HepG2 (cell line): ENCODE measurements around the gene GZF1. TPM values are rescaled to one million over a fixed set of nuclear protein-coding genes. Genes with fewer than 3 reads are reported as not detected.

Source experiments
- ATAC-seq: fragments of 200-7000 bp; cut with Tn5 transposase; 3 replicates; pipeline ENCODE4 v1.9.1; 2020; ENCODE audit warnings: mild to moderate bottlenecking, moderate library complexity
- BruUV-seq: library from RNA; stranded (reverse); fragments of 400-500 nt; replicated peaks from 2 replicates; lab custom pipeline; 2021; lab: Mats Ljungman, UMichigan
- CTCF ChIA-PET: fragments of 300-600 bp; formaldehyde crosslinking; extraction: SDS; loops from one replicate; lab custom pipeline; 2021; ENCODE audit warnings: low total read pairs, inconsistent platforms, low intra/inter-chr PET ratio; lab: Yijun Ruan, JAX
- POLR2A ChIA-PET: fragments of 350-600 bp; sonication (Branson Sonifier 250); formaldehyde crosslinking; loops from one replicate; lab custom pipeline; 2020; ENCODE audit warnings: antibody characterized with exemption, inconsistent platforms; lab: Yijun Ruan, JAX
- DNase-seq: peaks from one replicate; pipeline ENCODE4 v3.0.0-alpha.2; 2015; ENCODE audit warnings: low spot score
- FAIRE-seq: peaks from 3 replicates; lab custom pipeline; 2011; peaks lifted over from hg19 to GRCh38; lab: Jason Lieb, UNC
- H2AFZ ChIP-seq: one replicate; pipeline ENCODE4 v1.6.1; 2011; ENCODE audit warnings: low read length, inconsistent platforms
- H3K27ac ChIP-seq: fragments of 300-600 bp; 3 replicates; pipeline ENCODE4 v1.8.0; 2011; ENCODE audit warnings: mixed run types, mild to moderate bottlenecking, mixed read lengths, low read length, inconsistent platforms; ENCODE audit not compliant: insufficient read depth; ENCODE audit errors: extremely low read length
- H3K27me3 ChIP-seq, 2 experiments: fragments of 200-600 bp in 1 of 2; 2 replicates in 1 of 2; 3 replicates in 1 of 2; pipeline versions ENCODE4 v1.6.0 to v1.8.0; 2011; ENCODE audit warnings: low read length in 2 of 2, mild to moderate bottlenecking in 2 of 2, moderate library complexity in 2 of 2, inconsistent platforms in 1 of 2; ENCODE audit not compliant: insufficient read depth in 2 of 2, control insufficient read depth in 1 of 2
- H3K36me3 ChIP-seq, 2 experiments: fragments of 200-600 bp in 1 of 2; replicated peaks in 1 of 2; 2 replicates in 1 of 2; 3 replicates in 1 of 2; pipeline versions ENCODE4 v1.5.1 to v1.8.0; 2011; ENCODE audit warnings: low read length in 2 of 2, inconsistent platforms in 1 of 2; ENCODE audit not compliant: insufficient read depth in 2 of 2, control insufficient read depth in 1 of 2
- H3K4me1 ChIP-seq: 2 replicates; pipeline ENCODE4 v1.5.1; 2012; ENCODE audit warnings: low read length, inconsistent platforms; ENCODE audit not compliant: insufficient read depth
- H3K4me2 ChIP-seq: 2 replicates; pipeline ENCODE4 v1.6.0; 2011; ENCODE audit warnings: low read depth, low read length, inconsistent platforms
- H3K4me3 ChIP-seq, 3 experiments: fragments of 200-600 bp in 1 of 3; sonication (generic), shearing (Covaris generic) in 1 of 3; replicated peaks in 1 of 3; 2 replicates each; pipeline ENCODE4 v1.5.1; 2011 to 2016; ENCODE audit warnings: low read length in 3 of 3, inconsistent platforms in 2 of 3, low read depth in 2 of 3, mild to moderate bottlenecking in 2 of 3, control low read depth in 1 of 3, mixed read lengths in 1 of 3; ENCODE audit not compliant: insufficient read depth in 1 of 3
- H3K79me2 ChIP-seq: one replicate; pipeline ENCODE4 v1.6.1; 2011; ENCODE audit warnings: low read length, inconsistent platforms; ENCODE audit not compliant: insufficient read depth
- H3K9ac ChIP-seq: 2 replicates; pipeline ENCODE4 v1.6.0; 2011; ENCODE audit warnings: mild to moderate bottlenecking, low read depth, low read length, inconsistent platforms; ENCODE audit not compliant: insufficient read depth
- H3K9me3 ChIP-seq: 2 replicates; pipeline ENCODE4 v1.5.1; 2012; ENCODE audit warnings: mild to moderate bottlenecking, low read length
- H4K20me1 ChIP-seq: 2 replicates; pipeline ENCODE4 v1.6.0; 2011; ENCODE audit warnings: inconsistent platforms, mild to moderate bottlenecking, low read length, moderate library complexity; ENCODE audit not compliant: insufficient read depth
- DNMT3B ChIP-seq: conservative IDR thresholded peaks from 2 replicates; pipeline ENCODE4 v1.6.1; 2016; ENCODE audit warnings: missing biosample characterization, control low read depth
- HMGXB4 ChIP-seq, 2 experiments: sonication (generic) in 1 of 2; formaldehyde crosslinking in 1 of 2; IDR thresholded peaks; 2 replicates each; pipeline versions ENCODE4 v1.4.0 to v1.6.1; 2018 to 2020; ENCODE audit warnings: missing genetic modification reagents in 2 of 2, borderline replicate concordance in 1 of 2, low read depth in 1 of 2, mild to moderate bottlenecking in 1 of 2, missing biosample characterization in 1 of 2
- HNRNPK ChIP-seq: fragments of 200-400 bp; formaldehyde crosslinking; IDR thresholded peaks from 2 replicates; pipeline ENCODE4 v1.6.1; 2018; ENCODE audit warnings: low read length, low read depth, moderate library complexity, mild to moderate bottlenecking; ENCODE audit not compliant: poor library complexity, severe bottlenecking
- JUN ChIP-seq: sonication (generic); formaldehyde crosslinking; IDR thresholded peaks from 2 replicates; pipeline ENCODE4 v1.4.0; 2020; ENCODE audit warnings: mild to moderate bottlenecking, missing genetic modification reagents
- KLF13 ChIP-seq: sonication (generic); formaldehyde crosslinking; IDR thresholded peaks from 2 replicates; pipeline ENCODE4 v1.4.0; 2020; ENCODE audit warnings: mild to moderate bottlenecking, missing genetic modification reagents
- MNT ChIP-seq: fragments of 450-650 bp; IDR thresholded peaks from 2 replicates; pipeline ENCODE4 v1.6.1; 2016
- ZNF180 ChIP-seq: sonication (generic); formaldehyde crosslinking; IDR thresholded peaks from 2 replicates; pipeline ENCODE4 v1.4.0; 2020; ENCODE audit warnings: low read depth, missing genetic modification reagents, borderline replicate concordance
- in situ Hi-C: cut with HindIII; loops from 2 replicates; pipeline ENCODE4 v1.10.0; 2017; ENCODE audit warnings: low pct_unique_long_range_greater_than_20kb; ENCODE audit not compliant: extremely low pct_ligation_motif_present
- intact Hi-C: fragments of 100-400 bp; cut with micrococcal nuclease; formaldehyde crosslinking; loops from one replicate; pipeline ENCODE4 v1.10.0; 2022; ENCODE audit not compliant: unreplicated experiment
- polyA plus RNA-seq, 8 experiments: library from polyadenylated mRNA; depleted of rRNA in 3 of 8; stranded (reverse) in 7 of 8; unstranded in 1 of 8; fragments of >200 nt; fragmentation: Illumina TruSeq in 4 of 8; extraction: Trizol in 4 of 8; gene quantifications; 2 replicates each; pipeline versions ENCODE4 v1.2.1 to v1.2.3, GENCODE V29; 2011 to 2016; ENCODE audit warnings: low read depth in 4 of 8, missing spikeins in 1 of 8, mixed read lengths in 1 of 8; ENCODE audit not compliant: insufficient read depth in 1 of 8
- total RNA-seq, 5 experiments: library from RNA; depleted of rRNA; stranded (reverse); fragments of >200 nt; fragmentation: Illumina TruSeq; extraction: Trizol; gene quantifications; 2 replicates each; pipeline ENCODE4 v1.2.3, GENCODE V29; 2016; ENCODE audit warnings: low read depth in 1 of 5
- TF ChIP-seq, protein P1 (sequence below): sonication (generic); formaldehyde crosslinking; IDR thresholded peaks from 2 replicates; pipeline ENCODE4 v1.8.1; 2023; ENCODE audit warnings: mild to moderate bottlenecking, moderate library complexity, missing genetic modification reagents

The GZF1 gene
- total and polyA plus RNA-seq, 2 of the 13 experiments (the other 11 are each of a cell fraction or from before 2014, with no cell fraction given) = 16.9 to 26.0 TPM

DNA sequence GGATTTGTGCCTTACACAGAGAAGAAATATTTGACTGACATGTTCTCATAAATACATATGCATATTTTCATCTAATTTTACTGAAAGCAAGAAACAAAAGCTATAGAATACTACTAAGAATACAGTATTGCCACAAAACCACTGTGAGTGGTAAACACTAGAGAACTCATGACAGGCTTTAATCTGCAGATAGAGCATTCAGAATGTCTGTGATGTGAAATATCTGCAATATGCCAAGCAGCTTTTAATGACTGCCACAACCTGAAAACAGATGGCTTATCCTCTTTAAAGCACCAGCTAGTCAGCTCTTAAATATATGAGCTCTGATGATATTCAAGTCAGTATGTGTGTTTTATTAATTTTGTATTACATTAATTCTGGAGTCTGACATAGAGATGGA, 55.9 kb downstream of the GZF1 start:
- FAIRE-seq = no peak
- POLR2A ChIA-PET = interaction anchor here (1.1 to 5.0 kb wide), 5 partner anchors 14 to 67 kb away, joined by 5 to 56 read pairs (median 8); partner anchors contain the start of genes GZF1 and NXT1
- intact Hi-C loops = no loop called here

More for the DNA sequence above, 55.9 kb downstream of the GZF1 start:
- DNase-seq = no peak
- H3K4me3 ChIP-seq = no peak overlapping the region
- ATAC-seq = no peak
- H3K4me1 ChIP-seq = peaks cover 65% of the 10 kb centered on the region
- CTCF ChIA-PET = no interaction called here
- peaks cover 22% of the 10 kb centered on the region for H4K20me1 ChIP-seq
- no TSS peak for BruUV-seq
- TF ChIP-seq, protein P1, sequence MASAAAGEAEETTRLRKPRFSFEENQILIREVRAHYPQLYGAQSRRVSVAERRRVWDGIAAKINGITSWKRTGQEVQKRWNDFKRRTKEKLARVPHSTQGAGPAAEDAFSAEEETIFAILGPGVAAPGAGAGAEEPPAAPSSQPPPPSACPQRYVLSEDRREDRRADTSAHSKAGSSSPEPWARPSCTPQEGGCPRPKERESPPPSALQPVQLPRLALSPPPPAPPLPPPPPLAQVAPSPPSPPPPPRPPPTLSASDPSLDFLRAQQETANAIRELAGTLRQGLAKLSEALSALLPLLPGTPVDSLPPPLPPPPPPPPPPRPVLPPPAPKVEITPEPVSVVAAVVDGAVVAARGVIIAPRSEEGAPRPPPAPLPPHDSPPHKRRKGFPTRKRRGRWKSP (CRISPR knock-in tag) = no peak
- TF ChIP-seq HMGXB4 (CRISPR knock-in tag; IDR thresholded peaks at IDR 0.05; ENCODE audit: borderline replicate concordance in 1 of 2, low read depth in 1 of 2) (no peak), MNT (no peak), DNMT3B (CRISPR knock-in tag) (no peak), ZNF180 (CRISPR knock-in tag) (no peak), JUN (no peak), KLF13 (CRISPR knock-in tag) (no peak), HNRNPK (no peak)
- no peak overlapping the region for H3K27ac ChIP-seq
- no peak overlapping the region for H3K4me2 ChIP-seq
- no peaks in the 10 kb centered on the region for H3K27me3 ChIP-seq
- H3K36me3 ChIP-seq = no peaks in the 10 kb centered on the region
- in situ Hi-C loops = no loop called here
- peaks cover 71% of the 10 kb centered on the region for H3K79me2 ChIP-seq
- no peak overlapping the region for H3K9ac ChIP-seq
- no peaks in the 10 kb centered on the region for H3K9me3 ChIP-seq
- no peak overlapping the region for H2AFZ ChIP-seq
